NCI-H2196 treated with DMSO at 0.1 percent for 48 hours (cell line): ENCODE data around the gene SLC4A5.
A peak's percentile ranks its signal among the peaks of the same experiment; 100 is the strongest.

Source experiments
- DNase-seq: peaks from one replicate; lab custom pipeline; 2025; ENCODE audit not compliant: unreplicated experiment; lab: John Stamatoyannopoulos, UW

Gene SLC4A5, protein sequence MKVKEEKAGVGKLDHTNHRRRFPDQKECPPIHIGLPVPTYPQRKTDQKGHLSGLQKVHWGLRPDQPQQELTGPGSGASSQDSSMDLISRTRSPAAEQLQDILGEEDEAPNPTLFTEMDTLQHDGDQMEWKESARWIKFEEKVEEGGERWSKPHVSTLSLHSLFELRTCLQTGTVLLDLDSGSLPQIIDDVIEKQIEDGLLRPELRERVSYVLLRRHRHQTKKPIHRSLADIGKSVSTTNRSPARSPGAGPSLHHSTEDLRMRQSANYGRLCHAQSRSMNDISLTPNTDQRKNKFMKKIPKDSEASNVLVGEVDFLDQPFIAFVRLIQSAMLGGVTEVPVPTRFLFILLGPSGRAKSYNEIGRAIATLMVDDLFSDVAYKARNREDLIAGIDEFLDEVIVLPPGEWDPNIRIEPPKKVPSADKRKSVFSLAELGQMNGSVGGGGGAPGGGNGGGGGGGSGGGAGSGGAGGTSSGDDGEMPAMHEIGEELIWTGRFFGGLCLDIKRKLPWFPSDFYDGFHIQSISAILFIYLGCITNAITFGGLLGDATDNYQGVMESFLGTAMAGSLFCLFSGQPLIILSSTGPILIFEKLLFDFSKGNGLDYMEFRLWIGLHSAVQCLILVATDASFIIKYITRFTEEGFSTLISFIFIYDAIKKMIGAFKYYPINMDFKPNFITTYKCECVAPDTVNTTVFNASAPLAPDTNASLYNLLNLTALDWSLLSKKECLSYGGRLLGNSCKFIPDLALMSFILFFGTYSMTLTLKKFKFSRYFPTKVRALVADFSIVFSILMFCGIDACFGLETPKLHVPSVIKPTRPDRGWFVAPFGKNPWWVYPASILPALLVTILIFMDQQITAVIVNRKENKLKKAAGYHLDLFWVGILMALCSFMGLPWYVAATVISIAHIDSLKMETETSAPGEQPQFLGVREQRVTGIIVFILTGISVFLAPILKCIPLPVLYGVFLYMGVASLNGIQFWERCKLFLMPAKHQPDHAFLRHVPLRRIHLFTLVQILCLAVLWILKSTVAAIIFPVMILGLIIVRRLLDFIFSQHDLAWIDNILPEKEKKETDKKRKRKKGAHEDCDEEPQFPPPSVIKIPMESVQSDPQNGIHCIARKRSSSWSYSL

GRCh38 chr2:74343316-74343715 lies at the start of gene SLC4A5:
SLC4A5 (minus strand) TSS chr2:74343416; CDS start chr2:74315023, 28,393 bp downstream.
- no peak for DNase-seq

DNA sequence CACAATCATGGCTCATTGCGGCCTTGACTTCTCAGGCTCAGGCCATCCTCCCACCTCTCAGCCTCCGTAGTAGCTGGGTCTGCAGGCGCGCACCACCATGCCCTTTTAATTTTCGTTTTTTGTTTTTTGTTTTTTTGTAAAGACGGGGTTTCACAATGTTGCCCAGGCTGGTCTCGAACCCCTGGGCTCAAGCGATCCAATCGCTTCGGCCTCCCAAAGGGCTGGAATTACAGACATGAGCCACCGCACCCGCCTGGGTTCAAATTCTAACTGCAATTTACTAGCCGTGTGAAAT lies 49.2 kb upstream of the SLC4A5 start:
- DNase-seq, result no peak

GRCh38 chr2:74391580-74392448 lies 48.6 kb upstream of the SLC4A5 start:
- DNase-seq, result peak; percentile 35

GRCh38 chr2:74391209-74391579 lies 48.0 kb upstream of the SLC4A5 start:
- no peak for DNase-seq

DNA sequence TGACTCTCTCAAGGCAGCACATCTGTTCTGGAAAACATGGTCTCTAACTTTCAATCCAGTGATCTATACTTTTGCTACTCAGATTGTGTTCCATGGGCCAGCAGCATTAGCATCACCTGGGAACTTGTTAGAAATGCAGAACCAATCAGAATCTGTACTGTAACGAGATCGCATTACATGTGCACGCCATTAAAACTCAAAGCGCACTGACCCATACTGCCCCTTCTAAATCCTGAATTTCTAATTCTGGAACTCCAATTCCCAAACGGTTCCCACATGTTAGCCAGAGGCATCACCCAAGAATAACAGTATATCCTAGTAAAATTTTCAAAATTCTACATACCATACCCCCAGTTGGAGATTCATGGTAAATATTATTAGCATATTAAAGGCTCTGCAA lies 47.4 kb upstream of the SLC4A5 start:
- DNase-seq, result no peak

DNA sequence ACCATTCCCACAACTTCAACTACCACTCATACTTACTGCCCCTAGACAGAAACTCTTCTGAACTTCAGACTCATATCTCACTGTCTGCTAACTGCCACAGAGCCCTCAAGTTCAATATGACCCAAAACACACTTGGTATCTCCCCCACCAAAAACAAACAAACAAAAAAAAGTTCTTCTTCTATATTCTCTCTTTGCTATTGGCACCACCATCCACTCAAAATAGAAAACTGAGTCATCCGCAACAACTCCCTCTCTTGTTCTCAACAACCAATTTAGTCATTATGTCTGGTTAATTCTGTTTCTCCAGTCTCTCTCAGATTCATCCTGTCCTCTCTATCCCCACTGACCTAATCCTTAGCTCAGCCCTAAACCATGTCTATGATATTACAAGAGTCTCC lies 44.1 kb upstream of the SLC4A5 start:
- DNase-seq, result no peak

DNA sequence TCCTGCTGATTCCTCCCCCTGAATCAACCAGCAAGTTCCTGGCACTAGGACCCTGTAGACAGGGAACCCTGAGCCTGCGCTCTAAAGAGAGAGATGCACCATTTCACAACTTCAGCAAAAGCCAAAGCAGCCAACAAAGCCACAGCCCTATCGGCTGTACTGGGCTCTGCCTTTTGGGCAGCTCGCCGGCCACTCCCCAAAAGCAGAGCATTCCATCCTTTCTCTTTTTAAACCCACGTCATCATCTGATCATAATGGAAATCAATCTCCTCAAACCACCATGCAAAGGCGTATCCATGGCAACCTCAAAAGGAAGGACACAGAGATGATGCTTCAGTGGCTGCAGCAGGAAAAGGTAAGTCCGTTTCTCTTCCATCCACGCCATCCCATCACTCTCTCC lies 42.2 kb upstream of the SLC4A5 start:
- no peak for DNase-seq

DNA sequence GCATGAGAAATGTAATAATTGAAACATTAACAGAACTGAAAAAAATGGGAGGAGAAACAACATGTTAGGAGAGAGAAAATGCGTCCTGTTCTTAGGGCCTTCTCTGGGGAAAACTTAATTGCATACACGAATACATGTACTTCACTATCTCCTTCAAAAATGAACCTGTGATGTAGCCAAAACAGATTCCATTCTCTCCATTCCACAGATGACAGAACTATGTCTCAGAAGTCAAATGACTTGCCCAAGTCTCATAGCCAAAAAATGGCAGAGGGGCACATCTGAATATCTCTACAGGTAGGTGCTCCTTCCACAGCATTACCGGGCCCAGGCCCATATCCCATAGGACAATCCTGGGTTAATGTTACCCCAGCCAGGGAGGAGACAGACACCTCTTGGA lies 40.8 kb upstream of the SLC4A5 start:
- DNase-seq, result no peak

DNA sequence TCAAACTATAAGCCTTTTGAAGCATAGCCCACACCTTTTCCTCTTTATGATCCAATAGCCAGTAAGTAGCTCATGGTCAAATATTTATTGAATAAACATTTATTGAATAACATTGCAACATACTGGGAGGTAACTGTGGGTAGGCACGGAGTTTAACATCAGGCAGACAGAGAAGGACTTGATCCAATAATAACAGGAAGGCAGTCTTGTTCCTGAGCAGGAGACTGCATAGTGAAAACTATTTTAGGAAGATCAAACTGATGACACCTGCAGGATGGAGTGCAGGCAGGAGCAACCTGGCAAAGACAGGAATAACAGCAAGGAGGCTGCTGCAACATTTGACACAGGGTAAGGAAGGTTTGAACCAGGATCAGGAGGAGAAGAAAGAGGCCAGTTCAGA lies 40.0 kb upstream of the SLC4A5 start:
- no peak for DNase-seq

- no peak for DNase-seq
Measured at GRCh38 chr2:74381751-74382150, 38.5 kb upstream of the SLC4A5 start.

- no peak for DNase-seq
Measured at GRCh38 chr2:74379851-74380789, 36.9 kb upstream of the SLC4A5 start, which contains the start of gene DCTN1. DCTN1 (minus strand) TSS chr2:74380311; CDS start chr2:74380037, 274 bp downstream.

DNA sequence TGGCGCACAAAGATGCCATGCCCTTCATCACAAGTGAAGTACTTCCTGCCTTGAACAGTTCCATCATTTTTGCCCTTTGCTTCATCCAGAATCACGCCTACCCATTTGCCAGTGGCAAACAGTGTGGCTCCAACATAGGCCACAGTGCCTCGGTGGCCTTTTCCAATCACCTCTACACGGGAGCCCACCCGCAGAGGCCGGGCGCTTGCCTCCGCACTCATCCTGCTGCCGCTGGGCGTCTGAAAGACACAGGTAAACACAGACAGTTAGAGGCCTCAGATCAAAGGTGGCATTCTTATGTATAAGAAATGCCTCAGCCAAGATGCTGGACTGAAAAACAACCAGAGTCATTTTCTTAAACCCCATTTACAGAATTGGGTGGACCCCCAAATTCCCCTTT lies 34.8 kb upstream of the SLC4A5 start:
- no peak for DNase-seq

DNA sequence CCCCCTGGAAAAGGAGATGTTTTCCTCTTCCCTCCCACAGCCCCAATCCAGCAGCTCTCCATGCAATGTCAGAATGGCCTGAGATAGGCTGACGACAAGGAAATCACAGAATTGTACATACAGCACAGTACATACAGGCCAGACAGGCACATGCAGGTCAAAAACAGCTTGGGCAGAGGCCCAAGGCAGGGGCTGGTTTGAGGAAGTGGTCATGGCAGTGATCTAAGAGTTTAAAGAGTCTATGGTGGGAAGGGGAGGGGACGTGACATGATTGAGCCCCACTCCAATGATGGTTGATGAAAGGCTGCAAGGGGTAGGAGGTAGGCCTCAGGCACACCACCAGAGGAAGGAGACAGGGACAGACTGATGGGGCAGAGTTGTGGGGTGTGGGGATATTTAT lies 32.6 kb upstream of the SLC4A5 start:
- DNase-seq, result no peak

DNA sequence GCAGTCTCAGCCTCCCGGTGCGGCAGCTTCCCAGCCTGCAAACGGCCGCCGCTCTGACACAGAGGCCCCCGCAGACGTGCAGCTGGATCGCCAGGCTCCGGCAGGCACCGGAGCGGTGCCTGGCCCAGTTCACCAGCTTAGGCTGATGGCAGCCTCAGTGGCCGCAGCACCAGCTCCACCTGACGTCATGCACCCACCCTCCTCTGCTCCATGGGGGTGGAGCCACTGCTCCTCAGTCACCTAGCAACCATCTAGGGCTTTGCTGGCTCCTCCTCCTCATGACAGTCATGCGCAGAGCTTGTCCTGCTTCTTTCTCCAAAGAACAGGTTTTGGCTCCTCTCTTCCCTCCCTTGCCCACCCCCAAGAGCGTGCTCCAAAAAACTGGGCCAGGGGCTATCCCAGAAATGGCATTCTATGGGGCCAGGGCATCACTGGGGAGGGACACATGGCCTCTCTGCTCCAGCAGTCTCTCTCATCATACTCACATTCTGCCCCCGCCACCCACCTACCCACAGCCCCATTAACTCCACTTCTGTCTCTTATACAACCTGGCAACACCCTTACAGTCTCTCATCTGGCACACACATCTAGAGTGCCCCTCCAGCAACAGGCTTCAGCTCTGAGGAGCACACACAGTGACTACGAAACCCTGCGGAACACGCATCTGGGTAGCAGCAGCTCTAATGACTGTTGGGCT lies 31.4 kb upstream of the SLC4A5 start:
- peak; percentile 14 for DNase-seq

- no peak for DNase-seq
Measured at GRCh38 chr2:74373985-74374384, 30.8 kb upstream of the SLC4A5 start.

- no peak for DNase-seq
Measured at GRCh38 chr2:74373221-74373676, 30.0 kb upstream of the SLC4A5 start.

DNA sequence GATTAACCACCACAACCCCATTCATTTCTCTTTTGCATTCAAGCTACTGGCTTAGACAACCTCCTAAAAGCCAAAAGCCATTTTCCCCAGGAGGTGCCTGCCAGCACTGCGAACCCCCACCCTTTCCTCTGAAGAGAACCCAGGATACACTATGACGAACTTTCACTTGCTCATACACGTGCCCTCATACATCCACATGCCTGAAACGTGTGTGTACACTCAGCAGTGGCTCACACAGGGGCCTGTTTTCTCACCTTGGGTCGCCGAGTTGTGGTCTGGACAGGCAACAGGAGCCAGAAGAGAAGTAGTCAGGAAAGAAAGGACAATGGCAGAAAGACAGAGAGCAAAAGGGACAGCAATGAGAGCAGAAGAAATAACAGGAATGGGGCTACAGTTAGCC lies 29.5 kb upstream of the SLC4A5 start:
- DNase-seq, result no peak

GRCh38 chr2:74371421-74371820 lies 28.2 kb upstream of the SLC4A5 start:
- no peak for DNase-seq

DNA sequence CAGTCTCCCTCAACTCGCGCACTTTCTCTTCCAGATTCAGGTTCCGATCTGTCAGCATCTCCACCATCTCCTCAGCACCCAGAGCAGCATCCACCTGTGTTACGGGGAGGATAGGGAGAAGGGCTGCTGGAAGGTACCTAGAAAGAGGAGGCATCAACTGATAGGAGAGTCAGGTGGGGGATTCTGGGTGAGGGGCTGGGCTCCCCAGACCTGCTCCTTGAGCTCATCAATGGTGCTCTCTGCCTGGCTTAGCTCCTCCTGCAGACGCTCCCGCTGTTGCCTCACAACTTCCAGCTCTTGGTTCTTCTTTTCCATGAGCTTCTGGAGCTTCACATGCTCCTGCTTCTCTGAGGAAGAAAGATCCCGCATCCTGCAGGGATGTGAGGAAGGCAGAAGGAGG lies 26.8 kb upstream of the SLC4A5 start:
- DNase-seq, result no peak
